ENCODE data around the gene ATXN3.
"Not testable (repeated sequence)": the region's sequence is repeated elsewhere in the genome, so short reads cannot be mapped to it uniquely, and the experiment has no call there.

ATXN3 gene

GRCh38 chr14:92041766-92042165 is 64.6 kb downstream of the ATXN3 start:
- not testable (repeated sequence) for H3K27me3 ChIP-seq (ENCODE audit: low read depth, low read length); H3K4me2 ChIP-seq (ENCODE audit: low read length); H3K4me3 ChIP-seq (ENCODE audit: low read length); H3K9ac ChIP-seq (ENCODE audit: low read length); H2AFZ ChIP-seq (ENCODE audit: low read depth, low read length); H3K36me3 ChIP-seq (replicated peaks; ENCODE audit: low read depth, low read length); H3K27ac ChIP-seq (ENCODE audit: low read length); H3K9me3 ChIP-seq (ENCODE audit: insufficient read depth, low read length)
- H3K79me2 ChIP-seq (ENCODE audit: low read length) = peaks cover 44% of the 10 kb centered on the region
- peaks cover 14% of the 10 kb centered on the region for H4K20me1 ChIP-seq (ENCODE audit: insufficient read depth, low read length)
- H3K4me1 ChIP-seq (ENCODE audit: low read length) = peaks cover 14% of the 10 kb centered on the region

GRCh38 chr14:92041203-92041602 is 65.2 kb downstream of the ATXN3 start:
- Histone ChIP-seq H4K20me1 (ENCODE audit: insufficient read depth, low read length) (peaks cover 19% of the 10 kb centered on the region), H2AFZ (ENCODE audit: low read depth, low read length) (no peak overlapping the region), H3K4me3 (ENCODE audit: low read length) (peak overlapping the region; percentile 85), H3K4me2 (ENCODE audit: low read length) (peak overlapping the region; percentile 93), H3K27ac (ENCODE audit: low read length) (no peak overlapping the region), H3K4me1 (ENCODE audit: low read length) (peaks cover 14% of the 10 kb centered on the region), H3K79me2 (ENCODE audit: low read length) (peaks cover 50% of the 10 kb centered on the region), H3K9me3 (ENCODE audit: insufficient read depth, low read length) (no peaks in the 10 kb centered on the region), H3K27me3 (ENCODE audit: low read depth, low read length) (no peaks in the 10 kb centered on the region), H3K36me3 (replicated peaks; ENCODE audit: low read depth, low read length) (peaks cover 5% of the 10 kb centered on the region), H3K9ac (ENCODE audit: low read length) (peak overlapping the region; percentile 90; the same call in 1 of the 2 replicates)
- no peak for TF ChIP-seq EZH2phosphoT487 (IDR thresholded peaks at IDR 0.05; ENCODE audit: low read depth)
- TF ChIP-seq, protein P1, sequence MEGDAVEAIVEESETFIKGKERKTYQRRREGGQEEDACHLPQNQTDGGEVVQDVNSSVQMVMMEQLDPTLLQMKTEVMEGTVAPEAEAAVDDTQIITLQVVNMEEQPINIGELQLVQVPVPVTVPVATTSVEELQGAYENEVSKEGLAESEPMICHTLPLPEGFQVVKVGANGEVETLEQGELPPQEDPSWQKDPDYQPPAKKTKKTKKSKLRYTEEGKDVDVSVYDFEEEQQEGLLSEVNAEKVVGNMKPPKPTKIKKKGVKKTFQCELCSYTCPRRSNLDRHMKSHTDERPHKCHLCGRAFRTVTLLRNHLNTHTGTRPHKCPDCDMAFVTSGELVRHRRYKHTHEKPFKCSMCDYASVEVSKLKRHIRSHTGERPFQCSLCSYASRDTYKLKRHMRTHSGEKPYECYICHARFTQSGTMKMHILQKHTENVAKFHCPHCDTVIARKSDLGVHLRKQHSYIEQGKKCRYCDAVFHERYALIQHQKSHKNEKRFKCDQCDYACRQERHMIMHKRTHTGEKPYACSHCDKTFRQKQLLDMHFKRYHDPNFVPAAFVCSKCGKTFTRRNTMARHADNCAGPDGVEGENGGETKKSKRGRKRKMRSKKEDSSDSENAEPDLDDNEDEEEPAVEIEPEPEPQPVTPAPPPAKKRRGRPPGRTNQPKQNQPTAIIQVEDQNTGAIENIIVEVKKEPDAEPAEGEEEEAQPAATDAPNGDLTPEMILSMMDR (IDR thresholded peaks at IDR 0.05; ENCODE audit: low read depth, low read length) = no peak

GRCh38 chr14:92040431-92041051 is 65.8 kb downstream of the ATXN3 start:
- H3K36me3 ChIP-seq (replicated peaks; ENCODE audit: low read depth, low read length) = peaks cover 8% of the 10 kb centered on the region
- peak overlapping the region; percentile 82 for H2AFZ ChIP-seq (ENCODE audit: low read depth, low read length)
- peak overlapping the region; percentile 93 for H3K4me2 ChIP-seq (ENCODE audit: low read length)
- H4K20me1 ChIP-seq (ENCODE audit: insufficient read depth, low read length) = peaks cover 24% of the 10 kb centered on the region
- no peaks in the 10 kb centered on the region for H3K9me3 ChIP-seq (ENCODE audit: insufficient read depth, low read length)
- no peak for TF ChIP-seq EZH2phosphoT487 (IDR thresholded peaks at IDR 0.05; ENCODE audit: low read depth)
- TF ChIP-seq, protein P1 (IDR thresholded peaks at IDR 0.05; ENCODE audit: low read depth, low read length) = no peak
- peaks cover 56% of the 10 kb centered on the region for H3K79me2 ChIP-seq (ENCODE audit: low read length)
- H3K27me3 ChIP-seq (ENCODE audit: low read depth, low read length) = no peaks in the 10 kb centered on the region
- peaks cover 14% of the 10 kb centered on the region for H3K4me1 ChIP-seq (ENCODE audit: low read length)
- peak overlapping the region; percentile 70 for H3K27ac ChIP-seq (ENCODE audit: low read length)
- H3K4me3 ChIP-seq (ENCODE audit: low read length) = peak overlapping the region; percentile 85
- peak overlapping the region; percentile 90 for H3K9ac ChIP-seq (ENCODE audit: low read length)

GRCh38 chr14:92039719-92040430 is 66.5 kb downstream of the ATXN3 start, which contains the start of gene TRIP11:
Gene TRIP11, minus strand, starts transcription at chr14:92040059. Its CDS starts 374 bp downstream, at chr14:92039685.
- TF ChIP-seq, protein P1 (IDR thresholded peaks at IDR 0.05; ENCODE audit: low read depth, low read length) = no peak
- no peak for TF ChIP-seq EZH2phosphoT487 (IDR thresholded peaks at IDR 0.05; ENCODE audit: low read depth)
- H3K27me3 ChIP-seq (ENCODE audit: low read depth, low read length) = no peaks in the 10 kb centered on the region
- peak within 1 kb of the TSS; percentile 85 for H3K4me3 ChIP-seq (ENCODE audit: low read length)
- peak within 1 kb of the TSS; percentile 70 for H3K27ac ChIP-seq (ENCODE audit: low read length)
- peak within 1 kb of the TSS; percentile 90 for H3K9ac ChIP-seq (ENCODE audit: low read length)
- H3K4me2 ChIP-seq (ENCODE audit: low read length) = peak within 1 kb of the TSS; percentile 93
- no peaks in the 10 kb centered on the region for H3K9me3 ChIP-seq (ENCODE audit: insufficient read depth, low read length)
- H3K36me3 ChIP-seq (replicated peaks; ENCODE audit: low read depth, low read length) = peaks cover 8% of the 10 kb centered on the region
- H2AFZ ChIP-seq (ENCODE audit: low read depth, low read length) = peak within 1 kb of the TSS; percentile 82
- H4K20me1 ChIP-seq (ENCODE audit: insufficient read depth, low read length) = peaks cover 24% of the 10 kb centered on the region
- peaks cover 14% of the 10 kb centered on the region for H3K4me1 ChIP-seq (ENCODE audit: low read length)
- H3K79me2 ChIP-seq (ENCODE audit: low read length) = peaks cover 60% of the 10 kb centered on the region
